BE2C (cell line): ENCODE results near the gene PCBP4.

ENCODE experiments used
- DNase-seq: peaks from one replicate; pipeline ENCODE4 v3.0.0-alpha.2; 2020
- H3K27me3 ChIP-seq: fragments of 250-450 bp; sonication (Bioruptor Pico); 2 replicates; pipeline ENCODE4 v1.5.1; 2020; ENCODE audit warnings: mild to moderate bottlenecking
- H3K36me3 ChIP-seq: fragments of 250-450 bp; sonication (Bioruptor Pico); 2 replicates; pipeline ENCODE4 v1.5.1; 2020; ENCODE audit warnings: mild to moderate bottlenecking
- H3K4me1 ChIP-seq: fragments of 250-450 bp; sonication (Bioruptor Pico); 2 replicates; pipeline ENCODE4 v1.5.1; 2020
- H3K4me3 ChIP-seq: 2 replicates; pipeline ENCODE4 v1.5.1; 2011; ENCODE audit warnings: low read depth, low read length
- H3K9me3 ChIP-seq: fragments of 250-450 bp; sonication (Bioruptor Pico); 2 replicates; pipeline ENCODE4 v1.5.1; 2020
- TF ChIP-seq, protein P1 (sequence below): IDR thresholded peaks from 2 replicates; pipeline ENCODE4 v1.5.1; 2012; ENCODE audit warnings: mild to moderate bottlenecking, low read depth, low read length

PCBP4 gene

DNA sequence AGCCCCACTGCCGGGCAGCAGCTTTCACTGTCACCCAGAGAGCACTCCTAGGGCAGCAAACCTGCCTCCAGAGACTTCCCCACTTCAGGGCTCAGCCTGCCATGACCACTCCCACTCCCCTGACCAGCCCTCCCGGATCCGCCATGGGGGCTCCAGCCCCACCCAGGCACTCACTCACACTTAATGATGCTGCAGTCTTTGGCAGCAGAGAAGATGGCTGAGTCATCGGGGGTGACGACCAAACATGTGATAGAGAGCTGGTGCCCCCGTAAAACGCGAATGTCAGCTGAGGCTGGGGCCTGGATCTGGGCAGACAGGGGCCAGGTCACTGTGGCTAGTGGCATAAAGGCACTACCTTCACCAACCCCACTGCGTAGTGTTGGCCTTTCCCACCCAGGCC lies 30.2 kb downstream of the PCBP4 start:
- peaks cover 23% of the 10 kb centered on the region for H3K36me3 ChIP-seq
- TF ChIP-seq, protein P1, sequence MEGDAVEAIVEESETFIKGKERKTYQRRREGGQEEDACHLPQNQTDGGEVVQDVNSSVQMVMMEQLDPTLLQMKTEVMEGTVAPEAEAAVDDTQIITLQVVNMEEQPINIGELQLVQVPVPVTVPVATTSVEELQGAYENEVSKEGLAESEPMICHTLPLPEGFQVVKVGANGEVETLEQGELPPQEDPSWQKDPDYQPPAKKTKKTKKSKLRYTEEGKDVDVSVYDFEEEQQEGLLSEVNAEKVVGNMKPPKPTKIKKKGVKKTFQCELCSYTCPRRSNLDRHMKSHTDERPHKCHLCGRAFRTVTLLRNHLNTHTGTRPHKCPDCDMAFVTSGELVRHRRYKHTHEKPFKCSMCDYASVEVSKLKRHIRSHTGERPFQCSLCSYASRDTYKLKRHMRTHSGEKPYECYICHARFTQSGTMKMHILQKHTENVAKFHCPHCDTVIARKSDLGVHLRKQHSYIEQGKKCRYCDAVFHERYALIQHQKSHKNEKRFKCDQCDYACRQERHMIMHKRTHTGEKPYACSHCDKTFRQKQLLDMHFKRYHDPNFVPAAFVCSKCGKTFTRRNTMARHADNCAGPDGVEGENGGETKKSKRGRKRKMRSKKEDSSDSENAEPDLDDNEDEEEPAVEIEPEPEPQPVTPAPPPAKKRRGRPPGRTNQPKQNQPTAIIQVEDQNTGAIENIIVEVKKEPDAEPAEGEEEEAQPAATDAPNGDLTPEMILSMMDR: no peak
- H3K9me3 ChIP-seq: no peaks in the 10 kb centered on the region
- DNase-seq: no peak
- no peaks in the 10 kb centered on the region; the same call in 1 of the 2 replicates for H3K4me1 ChIP-seq
- H3K4me3 ChIP-seq: no peak overlapping the region
- H3K27me3 ChIP-seq: no peaks in the 10 kb centered on the region

DNA sequence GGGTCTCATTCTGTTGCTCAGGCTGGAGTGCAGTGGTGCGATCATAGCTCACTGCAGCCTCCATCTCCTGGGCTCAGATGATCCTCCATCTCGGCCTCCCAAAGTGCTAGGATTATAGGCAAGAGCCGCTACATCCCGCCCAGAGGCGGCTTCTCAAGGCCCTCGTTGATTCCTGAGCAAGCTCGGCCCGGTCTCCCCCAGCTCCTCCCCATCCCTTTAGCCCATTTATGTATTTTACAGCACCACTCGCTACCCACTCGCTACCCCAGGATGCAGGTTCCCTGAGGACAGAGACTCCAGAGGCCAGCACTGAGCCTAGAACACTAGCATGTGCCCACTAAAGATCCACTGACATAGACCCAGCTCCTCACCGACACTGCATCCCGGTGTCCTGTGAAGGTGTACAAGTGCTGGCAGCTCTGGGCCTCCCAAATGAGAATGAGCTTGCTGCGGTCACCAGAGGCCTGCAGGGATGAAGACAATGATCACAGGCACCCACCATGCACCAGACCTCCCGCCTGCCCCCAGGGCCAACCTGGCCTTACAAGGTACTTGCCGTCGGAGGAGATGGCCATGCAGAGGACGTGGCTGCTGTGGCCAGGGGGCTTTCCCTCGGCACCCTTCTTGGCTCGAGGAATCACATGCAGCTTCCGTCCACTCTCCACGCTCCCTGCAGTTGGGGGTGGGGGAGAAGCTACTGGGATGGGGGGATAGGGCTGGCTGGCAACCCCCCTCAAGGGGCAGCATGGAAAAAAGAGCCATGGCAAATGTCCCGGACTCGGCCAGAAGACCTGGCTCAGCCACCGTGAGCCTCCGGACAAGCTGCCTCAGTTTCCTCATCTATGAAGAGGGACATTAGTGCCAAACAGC lies 31.1 kb downstream of the PCBP4 start:
- no peak for DNase-seq
- H3K4me1 ChIP-seq: no peaks in the 10 kb centered on the region; the same call in 1 of the 2 replicates
- H3K27me3 ChIP-seq: no peaks in the 10 kb centered on the region
- no peak overlapping the region for H3K4me3 ChIP-seq
- peaks cover 23% of the 10 kb centered on the region for H3K36me3 ChIP-seq
- no peaks in the 10 kb centered on the region for H3K9me3 ChIP-seq
- TF ChIP-seq, protein P1: no peak

DNA sequence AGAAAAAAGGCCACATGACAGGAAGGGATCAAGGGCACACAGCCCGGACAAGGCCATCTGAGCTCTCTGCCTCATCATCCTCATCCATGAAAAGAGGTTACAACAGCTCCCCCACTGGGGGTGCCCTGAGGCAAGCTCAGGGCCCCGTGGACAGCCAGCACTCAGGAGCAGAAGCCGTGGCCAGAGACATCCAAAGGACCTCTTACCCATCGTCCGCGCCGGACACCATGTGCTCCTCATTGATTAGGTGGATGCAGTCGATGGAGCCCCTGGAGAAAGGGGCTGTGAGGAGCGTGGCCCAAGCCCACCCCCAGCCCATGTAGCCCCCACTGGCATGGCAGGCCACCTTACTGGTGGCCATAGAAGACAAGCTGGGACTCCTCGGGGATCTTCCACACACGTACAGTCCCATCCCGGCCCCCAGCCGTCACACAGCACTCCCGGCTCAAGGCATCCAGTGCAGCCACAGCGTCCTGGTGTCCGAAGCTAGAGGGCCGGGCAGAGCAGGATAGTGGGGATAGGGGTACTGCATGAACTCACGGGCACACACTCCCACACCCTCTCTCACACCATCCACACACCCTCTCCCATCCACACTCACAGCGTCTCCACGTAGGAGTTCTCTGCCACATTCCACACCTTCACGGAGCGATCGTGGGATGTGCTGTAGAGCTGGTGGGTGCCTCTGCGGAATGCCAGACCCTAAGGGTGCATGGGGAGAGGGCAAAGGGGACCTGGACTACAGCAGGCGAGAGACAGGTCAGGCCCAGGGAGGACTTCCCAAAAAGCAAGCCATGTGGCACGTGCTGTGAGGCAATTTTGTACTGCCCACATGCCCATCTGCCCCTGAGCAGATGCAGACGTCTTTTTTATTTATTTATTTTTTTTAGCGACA lies 32.0 kb downstream of the PCBP4 start:
- TF ChIP-seq, protein P1: no peak
- H3K4me1 ChIP-seq: no peaks in the 10 kb centered on the region; the same call in 1 of the 2 replicates
- DNase-seq: no peak
- no peaks in the 10 kb centered on the region for H3K27me3 ChIP-seq
- H3K4me3 ChIP-seq: no peak overlapping the region
- peaks cover 23% of the 10 kb centered on the region for H3K36me3 ChIP-seq
- H3K9me3 ChIP-seq: no peaks in the 10 kb centered on the region

DNA sequence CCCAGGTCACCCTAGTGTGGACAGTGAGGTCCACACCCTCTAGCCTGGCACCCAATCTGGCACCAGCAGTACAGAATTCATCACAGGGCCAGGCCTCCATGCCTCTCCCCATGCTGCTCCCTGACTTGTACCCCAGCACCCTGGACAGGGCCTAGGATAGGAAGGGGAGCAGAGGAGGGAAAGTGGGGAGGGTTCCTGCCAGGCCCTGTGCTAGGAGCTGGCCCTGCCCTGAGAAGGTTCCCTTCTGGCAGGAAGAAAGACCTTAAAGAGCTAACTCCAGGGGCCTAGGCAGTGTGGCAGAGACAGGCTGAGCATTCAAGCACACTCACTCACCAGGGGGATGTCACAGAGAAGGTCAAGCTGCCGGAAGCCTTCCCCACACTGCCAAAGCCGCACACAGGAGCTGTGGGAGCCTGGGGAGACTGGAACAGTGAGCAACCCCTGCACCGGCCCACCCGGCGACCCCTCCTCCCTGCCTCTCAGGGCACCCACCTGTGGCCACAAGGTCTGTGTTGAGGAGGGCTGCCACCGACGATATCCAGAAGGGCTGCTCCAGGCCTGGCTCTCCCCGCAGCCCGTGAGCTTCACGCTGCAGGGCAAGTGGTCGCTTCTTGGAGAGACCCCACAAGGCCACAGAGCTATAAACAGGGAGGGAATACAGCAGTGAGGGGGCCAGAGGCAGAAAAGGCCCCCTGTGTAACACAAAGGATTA lies 33.0 kb downstream of the PCBP4 start:
- H3K36me3 ChIP-seq: peaks cover 22% of the 10 kb centered on the region
- no peak for DNase-seq
- H3K4me1 ChIP-seq: no peaks in the 10 kb centered on the region
- H3K4me3 ChIP-seq: no peak overlapping the region
- TF ChIP-seq, protein P1: no peak
- H3K9me3 ChIP-seq: no peaks in the 10 kb centered on the region
- H3K27me3 ChIP-seq: no peaks in the 10 kb centered on the region

DNA sequence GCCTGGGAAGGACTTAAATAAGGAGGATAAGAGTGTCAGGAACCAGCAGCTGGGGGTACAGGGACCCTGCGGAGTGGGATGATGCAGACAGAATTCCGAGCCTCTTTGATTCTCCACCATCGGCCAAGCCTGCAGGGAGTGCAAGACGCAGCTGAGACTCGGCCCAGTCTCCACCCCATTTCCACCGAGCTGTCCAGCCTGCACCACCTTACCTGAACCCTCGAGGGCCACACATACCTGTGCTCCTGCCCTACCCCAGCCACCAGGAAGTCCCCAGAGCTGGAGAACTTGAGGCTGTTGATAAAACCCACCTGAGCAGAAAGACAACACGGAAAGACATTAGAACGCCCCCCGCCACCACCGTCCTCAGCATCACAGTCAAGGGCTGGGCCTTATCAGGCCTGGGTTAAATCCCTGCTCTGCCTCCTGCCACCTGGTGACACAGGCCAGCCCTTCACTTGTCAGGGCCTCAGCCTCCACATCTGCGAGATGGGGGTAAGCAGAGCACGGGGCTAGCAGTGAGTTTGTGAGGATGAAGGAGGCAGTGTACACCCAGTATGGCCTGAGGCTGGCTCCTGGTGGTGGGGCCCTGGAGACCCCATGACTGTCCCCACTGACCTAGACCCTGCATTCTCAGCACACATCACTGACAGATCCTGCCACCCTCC lies 33.6 kb downstream of the PCBP4 start:
- Histone ChIP-seq H3K9me3 (no peaks in the 10 kb centered on the region), H3K4me1 (no peaks in the 10 kb centered on the region), H3K36me3 (peaks cover 19% of the 10 kb centered on the region), H3K27me3 (no peaks in the 10 kb centered on the region), H3K4me3 (no peak overlapping the region)
- DNase-seq: no peak
- TF ChIP-seq, protein P1: no peak
